Suprapubic skin (tissue), 4 donors: Measurements from ENCODE around the gene CRY1. TPM values are rescaled to one million over a fixed set of nuclear protein-coding genes. Genes with fewer than 3 reads are reported as not detected.

ENCODE experiments used
- DNase-seq, 2 donors: peaks; one replicate each; pipeline ENCODE4 v3.0.0-alpha.2; 2019; ENCODE audit warnings: low spot score in 2 of 2
- H3K27ac ChIP-seq: fragments of 200-600 bp; sonication (generic); one replicate; pipeline ENCODE4 v1.5.1; 2019
- H3K27me3 ChIP-seq: fragments of 200-600 bp; sonication (generic); one replicate; pipeline ENCODE4 v1.5.1; 2019
- H3K36me3 ChIP-seq: fragments of 200-600 bp; sonication (generic); one replicate; pipeline ENCODE4 v1.5.1; 2019
- H3K4me1 ChIP-seq: fragments of 200-600 bp; sonication (generic); one replicate; pipeline ENCODE4 v1.5.1; 2019
- H3K4me3 ChIP-seq: fragments of 200-600 bp; sonication (generic); one replicate; pipeline ENCODE4 v1.5.1; 2019; ENCODE audit warnings: mild to moderate bottlenecking
- H3K9me3 ChIP-seq: fragments of 200-600 bp; sonication (generic); one replicate; pipeline ENCODE4 v1.5.1; 2019
- EP300 ChIP-seq: sonication (generic); formaldehyde crosslinking; IDR thresholded peaks from one replicate; pipeline ENCODE4 v1.6.1; 2017; ENCODE audit warnings: antibody characterized with exemption
- POLR2A ChIP-seq, 2 donors: fragments of 450-650 bp; IDR thresholded peaks; one replicate each; pipeline ENCODE4 v1.6.1; 2017; ENCODE audit warnings: antibody characterized with exemption in 2 of 2, mild to moderate bottlenecking in 2 of 2, moderate library complexity in 2 of 2
- POLR2AphosphoS5 ChIP-seq, 3 donors: sonication (generic); formaldehyde crosslinking; IDR thresholded peaks; one replicate each; pipeline ENCODE4 v1.6.1; 2017; ENCODE audit warnings: antibody characterized with exemption in 3 of 3
- WGBS: methylation state at CpG from one replicate; pipeline ENCODE4 v1.1.5; 2018; 5-methylcytosine and 5-hydroxymethylcytosine counted together
- total RNA-seq, 4 donors: library from RNA; depleted of rRNA; stranded (reverse); fragments of >200 nt; gene quantifications; one replicate each; pipeline ENCODE4 v1.1.0, GENCODE V29; 2016
- TF ChIP-seq, protein P1 (sequence below), 2 donors: fragments of 200-600 bp in 1 of 2; fragments of 450-650 bp in 1 of 2; sonication (generic) in 1 of 2; IDR thresholded peaks; one replicate each; pipeline ENCODE4 v1.5.1; 2016 to 2019; ENCODE audit warnings: antibody characterized with exemption in 2 of 2, mild to moderate bottlenecking in 1 of 2, moderate library complexity in 1 of 2

The CRY1 gene
- 10 to 100 TPM; 18.1 to 37.2 (median 35.0) TPM for total RNA-seq

DNA sequence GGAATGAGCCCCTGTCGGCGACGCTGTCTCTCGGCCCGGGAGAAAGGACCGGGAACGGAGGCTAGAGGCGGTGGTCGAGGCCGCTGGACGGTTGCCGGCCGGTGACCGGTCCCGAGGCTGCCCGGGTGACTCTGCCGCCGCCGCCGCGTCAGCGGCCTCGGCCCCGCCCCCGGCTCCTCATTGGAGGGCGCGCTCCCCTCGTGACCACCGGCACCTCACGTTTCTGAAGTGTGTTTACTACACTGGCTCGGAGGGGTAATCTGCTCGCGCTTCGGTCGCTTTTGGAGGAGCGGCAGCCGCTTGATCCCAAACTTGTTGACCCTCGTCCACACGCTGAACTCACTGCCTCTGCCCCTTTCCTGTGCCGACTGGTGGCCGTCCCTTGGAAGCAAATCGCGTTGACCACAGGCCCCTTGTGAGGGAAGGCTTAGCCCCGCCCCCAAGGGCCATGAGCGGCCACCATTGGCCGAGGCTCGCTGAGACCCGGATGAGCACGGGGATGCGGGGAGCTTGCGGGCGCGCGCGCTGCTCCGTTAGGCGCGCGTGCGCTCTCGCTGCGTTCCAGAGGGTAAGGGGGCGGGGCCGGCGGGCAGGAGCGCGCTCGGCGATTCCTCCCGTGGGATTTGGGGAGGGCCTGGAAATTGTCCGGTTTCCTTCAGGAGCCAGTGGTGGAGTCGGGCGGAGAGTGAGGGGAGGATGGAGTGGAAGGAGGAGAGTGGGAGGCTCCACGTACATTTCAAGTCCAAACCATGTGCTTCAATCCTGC is at the start of gene CRY1:
Gene CRY1, minus strand, starts transcription at position 133 of the 766 bp plus-strand sequence. CDS start 588 bp downstream, outside the sequence.
- peak; percentile 97 for DNase-seq
- peak within 1 kb of the TSS; percentile 99 for H3K27ac ChIP-seq
- H3K4me1 ChIP-seq: peaks cover 28% of the 10 kb centered on the region
- H3K36me3 ChIP-seq: no peaks in the 10 kb centered on the region
- peak within 1 kb of the TSS; percentile 90 for H3K4me3 ChIP-seq
- H3K9me3 ChIP-seq: no peaks in the 10 kb centered on the region
- no peaks in the 10 kb centered on the region for H3K27me3 ChIP-seq
- 0% methylated on average over 33 of the region's 74 CpGs for WGBS
- TF ChIP-seq, protein P1, sequence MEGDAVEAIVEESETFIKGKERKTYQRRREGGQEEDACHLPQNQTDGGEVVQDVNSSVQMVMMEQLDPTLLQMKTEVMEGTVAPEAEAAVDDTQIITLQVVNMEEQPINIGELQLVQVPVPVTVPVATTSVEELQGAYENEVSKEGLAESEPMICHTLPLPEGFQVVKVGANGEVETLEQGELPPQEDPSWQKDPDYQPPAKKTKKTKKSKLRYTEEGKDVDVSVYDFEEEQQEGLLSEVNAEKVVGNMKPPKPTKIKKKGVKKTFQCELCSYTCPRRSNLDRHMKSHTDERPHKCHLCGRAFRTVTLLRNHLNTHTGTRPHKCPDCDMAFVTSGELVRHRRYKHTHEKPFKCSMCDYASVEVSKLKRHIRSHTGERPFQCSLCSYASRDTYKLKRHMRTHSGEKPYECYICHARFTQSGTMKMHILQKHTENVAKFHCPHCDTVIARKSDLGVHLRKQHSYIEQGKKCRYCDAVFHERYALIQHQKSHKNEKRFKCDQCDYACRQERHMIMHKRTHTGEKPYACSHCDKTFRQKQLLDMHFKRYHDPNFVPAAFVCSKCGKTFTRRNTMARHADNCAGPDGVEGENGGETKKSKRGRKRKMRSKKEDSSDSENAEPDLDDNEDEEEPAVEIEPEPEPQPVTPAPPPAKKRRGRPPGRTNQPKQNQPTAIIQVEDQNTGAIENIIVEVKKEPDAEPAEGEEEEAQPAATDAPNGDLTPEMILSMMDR (IDR thresholded peaks at IDR 0.05): no peak
- TF ChIP-seq POLR2AphosphoS5 (IDR thresholded peaks at IDR 0.05): peak; percentile 16 to 79 (median 63)
- TF ChIP-seq EP300: no peak
- peak; percentile 88 to 98 for TF ChIP-seq POLR2A (IDR thresholded peaks at IDR 0.05)

DNA sequence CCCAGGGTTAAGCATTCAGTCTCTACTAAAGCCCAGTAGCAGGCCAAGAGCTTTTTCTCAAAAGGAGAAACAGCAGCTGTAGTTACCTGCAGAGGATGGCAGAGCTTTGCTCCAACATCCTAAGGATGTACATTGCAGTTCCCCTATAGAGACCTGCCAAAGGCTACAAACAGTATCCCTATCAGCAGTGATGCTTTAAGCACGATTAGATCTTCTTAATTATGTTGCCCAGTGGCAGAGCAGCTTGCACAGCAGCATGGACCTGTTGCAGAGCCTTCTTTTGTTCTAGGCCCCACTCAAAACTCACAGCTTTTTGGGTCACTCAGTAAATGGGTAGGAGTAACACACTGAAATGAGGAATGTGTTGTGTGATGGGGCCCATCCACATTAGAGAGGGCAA is 46.4 kb upstream of the CRY1 start:
- 80% methylated on average over 1 of the region's 1 CpG for WGBS
- TF ChIP-seq EP300: no peak
- no peak for TF ChIP-seq POLR2A (IDR thresholded peaks at IDR 0.05)
- no peak for TF ChIP-seq POLR2AphosphoS5 (IDR thresholded peaks at IDR 0.05)
- TF ChIP-seq, protein P1 (IDR thresholded peaks at IDR 0.05): no peak
- H3K36me3 ChIP-seq: no peaks in the 10 kb centered on the region

DNA sequence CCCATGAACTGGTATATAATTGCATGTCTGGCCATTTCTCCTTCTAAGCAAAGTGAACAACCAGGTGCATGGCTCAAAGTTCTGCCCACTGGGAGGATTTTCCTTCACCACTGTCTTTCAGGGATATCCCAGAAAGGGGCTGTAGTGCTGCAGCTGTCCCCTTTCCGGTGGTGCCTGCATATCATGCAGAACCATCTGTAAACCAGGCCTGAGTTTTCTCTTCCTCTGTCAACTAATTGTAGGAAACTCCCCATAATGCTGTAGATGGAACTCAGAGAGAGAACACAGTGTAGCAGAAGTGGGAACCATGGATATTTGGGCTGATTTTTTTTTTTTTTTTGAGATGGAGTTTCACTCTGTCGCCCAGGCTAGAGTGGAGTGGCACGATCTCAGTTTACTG is 45.6 kb upstream of the CRY1 start:
- no peak for DNase-seq
- TF ChIP-seq POLR2AphosphoS5 (IDR thresholded peaks at IDR 0.05): no peak
- TF ChIP-seq, protein P1 (IDR thresholded peaks at IDR 0.05): no peak
- TF ChIP-seq POLR2A (IDR thresholded peaks at IDR 0.05): no peak
- no peak for TF ChIP-seq EP300
- Histone ChIP-seq H3K27ac (no peak overlapping the region), H3K4me3 (no peak overlapping the region), H3K4me1 (no peaks in the 10 kb centered on the region), H3K36me3 (no peaks in the 10 kb centered on the region), H3K9me3 (no peaks in the 10 kb centered on the region), H3K27me3 (no peaks in the 10 kb centered on the region)
- WGBS: 79% methylated on average over 3 of the region's 3 CpGs

More for the DNA sequence above, 46.4 kb upstream of the CRY1 start:
- Histone ChIP-seq H3K27me3 (no peaks in the 10 kb centered on the region), H3K4me3 (no peak overlapping the region), H3K9me3 (no peaks in the 10 kb centered on the region), H3K4me1 (no peaks in the 10 kb centered on the region), H3K27ac (no peak overlapping the region)
- DNase-seq: no peak

DNA sequence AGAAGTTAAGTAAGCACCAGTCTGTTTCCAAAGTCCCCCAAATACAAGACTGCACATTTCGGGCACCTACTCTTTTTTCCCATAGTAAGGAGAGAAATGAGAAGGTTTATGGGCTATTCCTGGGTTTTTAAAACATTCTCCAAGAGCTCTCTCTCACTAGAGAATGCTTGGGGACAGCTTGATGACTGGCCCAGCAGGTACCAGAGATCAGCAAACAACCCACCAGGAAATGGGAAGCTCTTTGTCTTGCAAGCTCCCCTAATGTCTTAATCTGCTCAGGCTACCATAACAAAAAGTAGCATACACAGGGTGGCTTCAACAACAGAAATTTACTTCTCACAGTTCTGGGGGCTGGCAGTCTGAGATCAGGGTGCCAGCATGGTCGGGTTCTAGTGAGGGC is 41.8 kb upstream of the CRY1 start:
- no peaks in the 10 kb centered on the region for H3K9me3 ChIP-seq
- no peak overlapping the region for H3K27ac ChIP-seq
- peaks cover 5% of the 10 kb centered on the region for H3K4me1 ChIP-seq
- 91% methylated on average over 2 of the region's 2 CpGs for WGBS
- no peaks in the 10 kb centered on the region for H3K27me3 ChIP-seq
- no peak for TF ChIP-seq POLR2AphosphoS5 (IDR thresholded peaks at IDR 0.05)
- H3K36me3 ChIP-seq: no peaks in the 10 kb centered on the region
- H3K4me3 ChIP-seq: no peak overlapping the region
- DNase-seq: no peak

DNA sequence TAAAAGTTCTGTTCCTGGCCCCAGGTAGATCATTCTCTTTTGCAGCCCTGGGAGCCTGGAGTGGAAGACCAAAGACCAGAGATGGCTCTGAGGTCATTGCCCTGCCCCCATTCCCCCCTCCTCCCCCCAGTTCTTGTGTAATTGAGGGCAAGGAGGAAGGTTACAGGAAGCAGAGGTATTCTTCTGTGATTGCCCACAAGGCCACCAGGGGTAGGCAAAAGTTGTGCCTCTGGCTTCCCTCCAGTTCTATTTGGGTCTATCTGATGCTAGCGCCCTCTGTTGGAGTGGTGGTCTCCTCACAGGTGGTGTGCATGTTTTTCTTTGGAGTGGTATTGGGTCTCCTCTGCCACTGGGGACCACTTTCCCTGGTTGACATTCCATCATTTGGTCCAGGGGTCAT is 41.2 kb upstream of the CRY1 start:
- TF ChIP-seq POLR2A (IDR thresholded peaks at IDR 0.05): no peak
- no peak for TF ChIP-seq EP300
- TF ChIP-seq, protein P1 (IDR thresholded peaks at IDR 0.05): no peak
- no peak for TF ChIP-seq POLR2AphosphoS5 (IDR thresholded peaks at IDR 0.05)
- H3K9me3 ChIP-seq: no peaks in the 10 kb centered on the region
- no peaks in the 10 kb centered on the region for H3K27me3 ChIP-seq
- H3K36me3 ChIP-seq: no peaks in the 10 kb centered on the region
- H3K4me1 ChIP-seq: peaks cover 5% of the 10 kb centered on the region
- H3K27ac ChIP-seq: no peak overlapping the region
- WGBS: 100% methylated on average over 1 of the region's 1 CpG
- DNase-seq: no peak
- H3K4me3 ChIP-seq: no peak overlapping the region
